AG10803 (cell line): ENCODE results near the gene P2RY4.

ENCODE experiments used
- DNase-seq: peaks from one replicate; pipeline ENCODE4 v3.0.0; 2010; ENCODE audit warnings: low read depth
- H3K4me3 ChIP-seq: 2 replicates; pipeline ENCODE4 v1.5.1; 2011; ENCODE audit warnings: mild to moderate bottlenecking, low read length, control low read depth
- TF ChIP-seq, protein P1 (sequence below): conservative IDR thresholded peaks from 2 replicates; pipeline ENCODE4 v1.5.1; 2011; ENCODE audit warnings: mild to moderate bottlenecking, low read length, control low read depth, inconsistent platforms

P2RY4 gene

DNA sequence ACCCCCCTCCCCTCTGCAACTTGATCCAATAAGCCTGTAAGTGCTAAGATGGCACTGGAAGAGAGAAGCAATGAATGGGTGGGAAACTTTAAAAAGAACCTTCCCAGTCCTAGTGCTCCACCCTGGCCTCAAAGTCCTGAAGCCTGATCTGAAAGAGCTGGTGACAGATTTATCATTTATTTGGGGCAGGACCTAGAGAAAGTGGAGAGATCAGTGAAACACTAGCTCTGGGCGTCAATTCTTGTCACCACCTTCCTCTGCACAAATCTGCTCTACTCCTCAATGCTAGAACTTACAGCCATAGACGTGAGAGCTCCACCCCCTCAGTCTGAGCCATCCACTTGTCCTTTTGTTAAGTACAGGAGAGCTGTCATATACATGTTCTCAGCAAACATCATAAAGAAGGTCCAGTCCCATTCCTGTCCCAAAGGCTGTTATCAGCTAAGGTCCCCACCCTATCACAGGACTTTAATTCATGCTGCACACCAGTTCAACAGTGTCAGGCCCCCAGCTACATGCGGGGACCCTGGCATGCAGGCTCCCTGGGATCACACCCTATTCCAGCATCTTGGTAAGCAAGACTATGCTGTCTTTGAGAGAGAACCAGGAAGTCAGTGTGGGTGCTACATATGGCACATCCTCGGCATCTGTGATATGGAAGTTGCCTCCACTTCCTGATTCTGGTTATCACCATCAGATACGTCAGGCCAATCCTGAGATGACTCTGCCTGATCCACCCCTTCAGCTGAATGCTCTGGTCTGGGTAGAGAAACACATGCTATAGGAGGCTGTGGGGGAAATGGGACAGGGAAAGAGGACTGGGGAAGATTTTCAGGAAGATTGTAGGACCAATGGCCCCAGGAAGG, 2.3 kb downstream of the P2RY4 start:
- no peak overlapping the region for H3K4me3 ChIP-seq
- DNase-seq = no peak
- TF ChIP-seq, protein P1, sequence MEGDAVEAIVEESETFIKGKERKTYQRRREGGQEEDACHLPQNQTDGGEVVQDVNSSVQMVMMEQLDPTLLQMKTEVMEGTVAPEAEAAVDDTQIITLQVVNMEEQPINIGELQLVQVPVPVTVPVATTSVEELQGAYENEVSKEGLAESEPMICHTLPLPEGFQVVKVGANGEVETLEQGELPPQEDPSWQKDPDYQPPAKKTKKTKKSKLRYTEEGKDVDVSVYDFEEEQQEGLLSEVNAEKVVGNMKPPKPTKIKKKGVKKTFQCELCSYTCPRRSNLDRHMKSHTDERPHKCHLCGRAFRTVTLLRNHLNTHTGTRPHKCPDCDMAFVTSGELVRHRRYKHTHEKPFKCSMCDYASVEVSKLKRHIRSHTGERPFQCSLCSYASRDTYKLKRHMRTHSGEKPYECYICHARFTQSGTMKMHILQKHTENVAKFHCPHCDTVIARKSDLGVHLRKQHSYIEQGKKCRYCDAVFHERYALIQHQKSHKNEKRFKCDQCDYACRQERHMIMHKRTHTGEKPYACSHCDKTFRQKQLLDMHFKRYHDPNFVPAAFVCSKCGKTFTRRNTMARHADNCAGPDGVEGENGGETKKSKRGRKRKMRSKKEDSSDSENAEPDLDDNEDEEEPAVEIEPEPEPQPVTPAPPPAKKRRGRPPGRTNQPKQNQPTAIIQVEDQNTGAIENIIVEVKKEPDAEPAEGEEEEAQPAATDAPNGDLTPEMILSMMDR = no peak

DNA sequence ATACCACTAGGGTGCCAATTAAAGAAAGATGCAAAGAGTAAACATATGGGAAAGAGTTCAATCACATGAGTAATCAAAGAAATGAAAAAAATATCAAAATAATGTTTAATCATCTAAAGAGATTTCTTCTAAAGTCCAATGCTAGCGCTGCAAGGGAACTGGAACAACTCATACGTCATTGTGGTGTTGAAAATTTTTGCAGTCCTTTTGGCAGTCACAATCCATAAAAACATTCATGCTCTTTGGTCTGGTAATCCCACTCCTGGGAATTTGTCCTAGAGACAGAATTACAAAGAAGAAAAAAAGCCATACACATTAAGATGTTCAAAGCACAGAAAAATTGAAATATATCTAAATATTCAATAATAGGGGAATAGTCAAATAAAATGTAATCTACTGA, 4.6 kb downstream of the P2RY4 start:
- TF ChIP-seq, protein P1 = no peak
- no peak for DNase-seq
- no peak overlapping the region for H3K4me3 ChIP-seq

DNA sequence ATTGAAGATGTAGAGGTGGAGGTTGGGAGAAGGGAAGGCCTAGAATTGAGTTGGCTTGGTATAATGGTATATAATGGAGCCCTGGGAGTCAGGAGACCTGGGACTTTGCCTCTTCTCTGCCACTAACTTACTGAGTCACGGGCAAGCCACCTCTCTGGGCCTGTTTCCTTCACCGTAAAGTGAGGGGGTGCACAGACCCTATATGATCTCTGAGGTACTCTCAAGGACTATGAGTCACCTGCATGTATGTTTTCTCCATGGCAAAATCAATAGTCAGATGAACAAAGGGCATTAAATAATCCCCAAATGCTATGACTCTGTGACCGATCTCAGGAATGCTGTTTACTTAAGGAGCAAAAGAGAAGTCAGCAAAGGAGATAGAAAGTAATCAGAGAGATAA, 5.1 kb downstream of the P2RY4 start:
- no peak for DNase-seq
- H3K4me3 ChIP-seq = no peak overlapping the region
- TF ChIP-seq, protein P1 = no peak

DNA sequence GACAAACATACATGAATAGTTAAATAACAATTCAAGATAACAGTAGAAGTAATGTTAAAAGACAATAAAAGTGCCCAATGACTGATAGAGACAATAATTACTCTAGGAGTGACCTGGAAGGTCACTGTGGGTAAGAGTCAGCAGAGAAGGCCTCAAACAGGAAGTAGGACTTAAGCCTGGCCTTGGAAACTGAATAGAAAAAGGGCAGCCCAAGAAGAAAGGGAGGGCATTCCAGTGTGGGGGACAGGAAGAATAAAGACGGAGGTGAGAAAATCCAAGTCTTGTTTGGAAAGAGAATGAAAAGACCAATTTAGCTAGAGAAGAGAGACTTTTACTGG, 6.0 kb downstream of the P2RY4 start:
- no peak for DNase-seq
- TF ChIP-seq, protein P1 = no peak
- no peak overlapping the region for H3K4me3 ChIP-seq

DNA sequence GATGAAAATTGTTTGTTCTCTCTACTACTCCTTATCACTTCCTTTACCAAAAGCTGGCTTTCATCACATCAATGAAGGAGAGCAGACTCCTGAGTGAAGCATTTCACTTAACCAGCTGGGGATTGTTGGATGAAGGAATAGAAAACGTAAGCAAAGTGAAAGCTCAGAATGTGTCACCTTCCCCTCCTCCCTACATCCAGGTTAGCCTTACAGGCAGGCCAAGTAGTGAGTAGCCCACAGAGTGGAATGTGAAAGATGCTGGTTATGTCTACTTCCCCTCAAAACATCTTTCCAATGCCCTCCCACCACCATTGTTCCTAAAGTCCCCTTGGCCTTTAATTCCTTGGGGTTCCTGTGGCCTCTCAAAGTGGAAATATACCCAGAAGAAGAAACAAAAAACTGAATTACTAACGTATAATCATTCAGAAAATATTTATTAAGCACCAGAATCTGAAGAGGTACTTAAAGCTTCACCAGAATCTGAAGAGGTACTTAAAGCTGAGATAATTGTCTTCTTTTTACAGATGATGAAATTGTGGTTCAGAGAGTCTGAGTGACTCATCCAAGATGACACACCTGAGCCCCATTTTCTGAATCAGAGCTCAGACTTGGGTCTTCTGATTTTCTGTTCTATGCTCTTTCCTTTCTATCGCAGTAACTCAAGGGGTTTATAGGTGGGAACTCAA, 6.5 kb downstream of the P2RY4 start:
- TF ChIP-seq, protein P1 = no peak
- DNase-seq = no peak
- no peak overlapping the region for H3K4me3 ChIP-seq

DNA sequence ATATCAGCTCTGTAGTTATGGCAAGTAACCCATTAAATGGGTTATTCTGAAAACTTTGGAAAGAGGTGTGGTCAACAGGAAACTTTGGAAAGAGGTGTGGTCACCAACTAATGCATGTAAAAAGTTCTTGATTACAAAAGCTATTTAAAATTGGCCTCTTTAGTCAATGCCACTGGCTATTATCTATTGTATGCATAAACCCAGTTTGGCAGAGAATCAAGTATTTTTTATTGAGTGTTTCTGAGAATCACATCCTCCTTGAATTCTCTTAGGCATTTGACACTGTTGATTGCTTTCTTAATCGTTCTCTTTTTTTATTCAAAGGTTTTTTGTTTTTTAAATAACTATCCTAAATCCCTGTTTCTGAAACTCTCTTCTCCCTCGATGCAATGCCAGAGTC, 7.5 kb downstream of the P2RY4 start:
- no peak overlapping the region for H3K4me3 ChIP-seq
- TF ChIP-seq, protein P1 = no peak
- DNase-seq = no peak

DNA sequence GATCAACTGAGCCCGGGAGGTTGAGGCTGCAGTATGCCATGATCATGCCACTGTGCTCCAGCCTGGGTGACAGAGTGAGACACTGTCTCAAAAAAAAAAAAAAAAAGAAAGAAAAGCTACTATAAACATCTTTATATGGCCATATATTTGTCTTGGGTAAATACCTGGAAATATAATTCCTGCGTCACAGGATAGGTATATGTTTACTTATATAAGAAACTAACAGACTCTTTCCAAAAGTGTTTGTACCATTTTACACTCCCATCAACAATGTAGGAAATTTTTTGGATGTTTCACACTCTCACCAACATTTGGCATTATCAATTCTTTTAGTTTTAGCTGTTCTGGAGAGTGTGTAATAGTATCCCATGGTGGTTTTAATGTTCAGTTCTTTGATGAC, 12.8 kb downstream of the P2RY4 start:
- DNase-seq = no peak
- no peak overlapping the region for H3K4me3 ChIP-seq
- TF ChIP-seq, protein P1 = no peak
